HG02571 (cell line): ENCODE measurements around the gene RAB11FIP4.

Experiments
- ATAC-seq: cut with Tn5 transposase; IDR thresholded peaks from one replicate; pipeline ENCODE4 v1.9.1; 2021; ENCODE audit warnings: mild to moderate bottlenecking, moderate library complexity; ENCODE audit not compliant: unreplicated experiment

Gene RAB11FIP4

GRCh38 chr17:31564291-31564690 is 172.8 kb downstream of the RAB11FIP4 start:
- ATAC-seq = no peak

- no peak for ATAC-seq
These were observed 173.4 kb downstream of the RAB11FIP4 start for GRCh38 chr17:31564883-31565301.

- ATAC-seq = no peak
These were observed 174.2 kb downstream of the RAB11FIP4 start for GRCh38 chr17:31565652-31566051.

GRCh38 chr17:31566247-31566991 is 174.9 kb downstream of the RAB11FIP4 start:
- no peak for ATAC-seq

- ATAC-seq = no peak
These were observed 175.5 kb downstream of the RAB11FIP4 start for GRCh38 chr17:31566992-31567373.

GRCh38 chr17:31568121-31568520 is 176.6 kb downstream of the RAB11FIP4 start:
- ATAC-seq = no peak

GRCh38 chr17:31568539-31568938 is 177.1 kb downstream of the RAB11FIP4 start:
- no peak for ATAC-seq

- no peak for ATAC-seq
These were observed 178.8 kb downstream of the RAB11FIP4 start for GRCh38 chr17:31570231-31570630.

GRCh38 chr17:31570951-31571892 is 179.7 kb downstream of the RAB11FIP4 start:
- no peak for ATAC-seq

GRCh38 chr17:31572341-31572740 is 180.9 kb downstream of the RAB11FIP4 start:
- ATAC-seq = no peak

GRCh38 chr17:31573047-31573446 is 181.6 kb downstream of the RAB11FIP4 start:
- ATAC-seq = no peak

- ATAC-seq = no peak
These were observed 182.4 kb downstream of the RAB11FIP4 start for GRCh38 chr17:31573861-31574260.

GRCh38 chr17:31574458-31574857 is 183.0 kb downstream of the RAB11FIP4 start:
- ATAC-seq = no peak

GRCh38 chr17:31575043-31575442 is 183.6 kb downstream of the RAB11FIP4 start:
- no peak for ATAC-seq

- ATAC-seq = no peak
These were observed 187.8 kb downstream of the RAB11FIP4 start for GRCh38 chr17:31579265-31579664.

- ATAC-seq = no peak
These were observed 188.8 kb downstream of the RAB11FIP4 start for GRCh38 chr17:31580316-31580705.

- no peak for ATAC-seq
These were observed 189.4 kb downstream of the RAB11FIP4 start for GRCh38 chr17:31580706-31581490.

- no peak for ATAC-seq
These were observed 190.0 kb downstream of the RAB11FIP4 start for GRCh38 chr17:31581491-31581890.

- no peak for ATAC-seq
These were observed 190.9 kb downstream of the RAB11FIP4 start for GRCh38 chr17:31582151-31582907.

GRCh38 chr17:31583772-31584356 is 192.4 kb downstream of the RAB11FIP4 start:
- ATAC-seq = no peak
